Measurements from ENCODE around the gene TBCD. TPM values are rescaled to one million over a fixed set of nuclear protein-coding genes. Genes with fewer than 3 reads are reported as not detected.
A peak's percentile ranks its signal among the peaks of the same experiment; 100 is the strongest.

TBCD gene
- total and polyA plus RNA-seq, 9 of the 15 experiments (the other 6 are each of a cell fraction or from before 2014, with no cell fraction given): 8.9 to 98.5 (median 28.0) TPM

DNA sequence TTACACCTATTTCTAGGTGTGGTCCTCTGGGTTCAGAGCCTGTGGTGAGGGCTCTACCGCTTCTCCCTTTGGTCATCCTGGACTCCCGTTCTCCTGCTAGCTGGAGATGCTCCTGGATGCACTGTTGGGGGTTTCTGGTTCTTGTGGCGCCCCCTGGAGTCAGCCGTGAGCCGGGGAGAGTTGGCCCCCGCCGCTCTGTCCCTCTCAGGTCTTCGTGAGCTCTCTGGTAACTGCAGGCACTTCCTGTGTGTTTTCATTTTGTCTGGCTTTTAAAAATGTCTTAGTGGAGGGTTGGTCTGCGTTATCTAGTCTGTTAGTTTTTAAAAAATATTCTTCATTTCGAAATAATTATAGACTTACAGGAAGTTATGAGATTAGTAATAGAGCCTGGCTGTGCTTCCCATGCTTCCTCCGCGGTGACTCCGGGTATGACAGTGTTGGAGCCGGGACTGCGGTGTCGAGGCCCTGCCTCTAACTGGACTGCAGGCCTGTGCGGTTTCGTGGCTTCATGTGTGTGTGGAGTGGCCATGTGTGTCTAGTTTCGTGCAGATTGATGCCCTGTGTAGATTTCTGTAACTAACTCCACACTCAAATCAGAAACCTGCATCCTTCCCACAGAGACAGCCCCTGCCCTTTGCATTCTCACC lies 166.0 kb downstream of the TBCD start (continued):
- TF ChIP-seq, protein P1, sequence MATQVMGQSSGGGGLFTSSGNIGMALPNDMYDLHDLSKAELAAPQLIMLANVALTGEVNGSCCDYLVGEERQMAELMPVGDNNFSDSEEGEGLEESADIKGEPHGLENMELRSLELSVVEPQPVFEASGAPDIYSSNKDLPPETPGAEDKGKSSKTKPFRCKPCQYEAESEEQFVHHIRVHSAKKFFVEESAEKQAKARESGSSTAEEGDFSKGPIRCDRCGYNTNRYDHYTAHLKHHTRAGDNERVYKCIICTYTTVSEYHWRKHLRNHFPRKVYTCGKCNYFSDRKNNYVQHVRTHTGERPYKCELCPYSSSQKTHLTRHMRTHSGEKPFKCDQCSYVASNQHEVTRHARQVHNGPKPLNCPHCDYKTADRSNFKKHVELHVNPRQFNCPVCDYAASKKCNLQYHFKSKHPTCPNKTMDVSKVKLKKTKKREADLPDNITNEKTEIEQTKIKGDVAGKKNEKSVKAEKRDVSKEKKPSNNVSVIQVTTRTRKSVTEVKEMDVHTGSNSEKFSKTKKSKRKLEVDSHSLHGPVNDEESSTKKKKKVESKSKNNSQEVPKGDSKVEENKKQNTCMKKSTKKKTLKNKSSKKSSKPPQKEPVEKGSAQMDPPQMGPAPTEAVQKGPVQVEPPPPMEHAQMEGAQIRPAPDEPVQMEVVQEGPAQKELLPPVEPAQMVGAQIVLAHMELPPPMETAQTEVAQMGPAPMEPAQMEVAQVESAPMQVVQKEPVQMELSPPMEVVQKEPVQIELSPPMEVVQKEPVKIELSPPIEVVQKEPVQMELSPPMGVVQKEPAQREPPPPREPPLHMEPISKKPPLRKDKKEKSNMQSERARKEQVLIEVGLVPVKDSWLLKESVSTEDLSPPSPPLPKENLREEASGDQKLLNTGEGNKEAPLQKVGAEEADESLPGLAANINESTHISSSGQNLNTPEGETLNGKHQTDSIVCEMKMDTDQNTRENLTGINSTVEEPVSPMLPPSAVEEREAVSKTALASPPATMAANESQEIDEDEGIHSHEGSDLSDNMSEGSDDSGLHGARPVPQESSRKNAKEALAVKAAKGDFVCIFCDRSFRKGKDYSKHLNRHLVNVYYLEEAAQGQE (IDR thresholded peaks at IDR 0.05; ENCODE audit: borderline replicate concordance): peak; percentile 45; the same call in 1 of the 2 replicates
- TF ChIP-seq, protein P1 (CRISPR knock-in tag; IDR thresholded peaks at IDR 0.05; ENCODE audit: low read depth): no peak
- TF ChIP-seq DNMT1 (IDR thresholded peaks at IDR 0.05) (no peak), MAZ (CRISPR knock-in tag; conservative IDR thresholded peaks at IDR 0.05 in 1 of 2, IDR thresholded peaks at IDR 0.05 in 1 of 2) (peak in 1 of 2 experiments; percentile 64; a peak in 2 of 4 replicates), TFAM (CRISPR knock-in tag; conservative IDR thresholded peaks at IDR 0.05) (no peak), RAD21 (CRISPR knock-in tag; conservative IDR thresholded peaks at IDR 0.05 in 1 of 2, IDR thresholded peaks at IDR 0.05 in 1 of 2) (peak; percentile 24 to 64; a peak in 3 of 4 replicates)
- TF ChIP-seq, protein P2, sequence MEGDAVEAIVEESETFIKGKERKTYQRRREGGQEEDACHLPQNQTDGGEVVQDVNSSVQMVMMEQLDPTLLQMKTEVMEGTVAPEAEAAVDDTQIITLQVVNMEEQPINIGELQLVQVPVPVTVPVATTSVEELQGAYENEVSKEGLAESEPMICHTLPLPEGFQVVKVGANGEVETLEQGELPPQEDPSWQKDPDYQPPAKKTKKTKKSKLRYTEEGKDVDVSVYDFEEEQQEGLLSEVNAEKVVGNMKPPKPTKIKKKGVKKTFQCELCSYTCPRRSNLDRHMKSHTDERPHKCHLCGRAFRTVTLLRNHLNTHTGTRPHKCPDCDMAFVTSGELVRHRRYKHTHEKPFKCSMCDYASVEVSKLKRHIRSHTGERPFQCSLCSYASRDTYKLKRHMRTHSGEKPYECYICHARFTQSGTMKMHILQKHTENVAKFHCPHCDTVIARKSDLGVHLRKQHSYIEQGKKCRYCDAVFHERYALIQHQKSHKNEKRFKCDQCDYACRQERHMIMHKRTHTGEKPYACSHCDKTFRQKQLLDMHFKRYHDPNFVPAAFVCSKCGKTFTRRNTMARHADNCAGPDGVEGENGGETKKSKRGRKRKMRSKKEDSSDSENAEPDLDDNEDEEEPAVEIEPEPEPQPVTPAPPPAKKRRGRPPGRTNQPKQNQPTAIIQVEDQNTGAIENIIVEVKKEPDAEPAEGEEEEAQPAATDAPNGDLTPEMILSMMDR (IDR thresholded peaks at IDR 0.05 in 2 of 3, conservative IDR thresholded peaks at IDR 0.05 in 1 of 3; ENCODE audit: insufficient read depth in 2 of 3, low read depth in 1 of 3, low read length in 3 of 3): peak; percentile 52 to 75 (median 64)
